Measurements from ENCODE around the gene NDFIP1.

The NDFIP1 gene

GRCh38 chr5:142171270-142171669 is 62.7 kb downstream of the NDFIP1 start:
- DNase-seq (ENCODE audit: low spot score), result no peak
- TF ChIP-seq CTCF (IDR thresholded peaks at IDR 0.05; ENCODE audit: extremely low read depth, missing control alignments), result no peak

GRCh38 chr5:142175039-142175438 is 66.5 kb downstream of the NDFIP1 start:
- no peak for TF ChIP-seq CTCF (IDR thresholded peaks at IDR 0.05; ENCODE audit: extremely low read depth, missing control alignments)
- no peak for DNase-seq (ENCODE audit: low spot score)

GRCh38 chr5:142175461-142176142 is 67.0 kb downstream of the NDFIP1 start:
- no peak for DNase-seq (ENCODE audit: low spot score)
- no peak for TF ChIP-seq CTCF (IDR thresholded peaks at IDR 0.05; ENCODE audit: extremely low read depth, missing control alignments)

- DNase-seq (ENCODE audit: low spot score), result no peak
- no peak for TF ChIP-seq CTCF (IDR thresholded peaks at IDR 0.05; ENCODE audit: extremely low read depth, missing control alignments)
Observed at GRCh38 chr5:142176255-142176654, 67.7 kb downstream of the NDFIP1 start.

- TF ChIP-seq CTCF (IDR thresholded peaks at IDR 0.05; ENCODE audit: extremely low read depth, missing control alignments), result no peak
Observed at GRCh38 chr5:142178651-142179050, 70.1 kb downstream of the NDFIP1 start.

GRCh38 chr5:142179776-142180387 is 71.3 kb downstream of the NDFIP1 start:
- no peak for TF ChIP-seq CTCF (IDR thresholded peaks at IDR 0.05; ENCODE audit: extremely low read depth, missing control alignments)
- no peak for DNase-seq (ENCODE audit: low spot score)

More at GRCh38 chr5:142178651-142179050, 70.1 kb downstream of the NDFIP1 start:
- DNase-seq (ENCODE audit: low spot score), result no peak

GRCh38 chr5:142181096-142181495 is 72.5 kb downstream of the NDFIP1 start:
- no peak for DNase-seq (ENCODE audit: low spot score)
- no peak for TF ChIP-seq CTCF (IDR thresholded peaks at IDR 0.05; ENCODE audit: extremely low read depth, missing control alignments)
